Ovary (tissue), 9 donors: ENCODE data around the gene CC2D2A. TPM values are rescaled to one million over a fixed set of nuclear protein-coding genes. Genes with fewer than 3 reads are reported as not detected.

Experiments used
- DNase-seq, 5 donors: peaks; one replicate each; pipeline ENCODE4 v3.0.0-alpha.2; 2019 to 2020
- H3K27ac ChIP-seq, 2 donors: fragments of 200-600 bp; one replicate each; pipeline versions ENCODE4 v1.5.1 to v1.8.0; 2019 to 2022
- H3K27me3 ChIP-seq: fragments of 200-600 bp; one replicate; pipeline ENCODE4 v1.8.0; 2022
- H3K36me3 ChIP-seq: fragments of 200-600 bp; sonication (generic); one replicate; pipeline ENCODE4 v1.5.1; 2019
- H3K4me1 ChIP-seq: one replicate; pipeline ENCODE4 v1.8.1; 2013; ENCODE audit warnings: mild to moderate bottlenecking, moderate library complexity; ENCODE audit not compliant: insufficient read depth
- H3K4me3 ChIP-seq: fragments of 200-600 bp; sonication (generic); one replicate; pipeline ENCODE4 v1.5.1; 2017
- H3K9me3 ChIP-seq, 2 donors: fragments of 200-600 bp in 1 of 2; sonication (generic) in 1 of 2; one replicate each; pipeline versions ENCODE4 v1.5.1 to v1.8.1; 2013 to 2019; ENCODE audit warnings: mild to moderate bottlenecking in 1 of 2, moderate library complexity in 1 of 2
- EP300 ChIP-seq: sonication (generic); formaldehyde crosslinking; IDR thresholded peaks from one replicate; pipeline ENCODE4 v1.6.1; 2017; ENCODE audit warnings: antibody characterized with exemption
- POLR2A ChIP-seq: fragments of 450-650 bp; IDR thresholded peaks from one replicate; pipeline ENCODE4 v1.6.1; 2017; ENCODE audit warnings: antibody characterized with exemption, mild to moderate bottlenecking, moderate library complexity
- whole genome bisulfite sequencing, 3 donors: extraction: QIAGEN DNeasy Blood & Tissue Kit in 1 of 3; methylation state at CpG; one replicate each; pipeline versions ENCODE4 v1.1.5 to v1.1.7; 2013 to 2017; 5-methylcytosine and 5-hydroxymethylcytosine counted together
- intact Hi-C, 4 donors: fragments of 100-400 bp; cut with DNase I; formaldehyde crosslinking; loops; one replicate each; pipeline versions ENCODE4 v1.11.0 to v1.15.1; 2022 to 2023
- polyA plus RNA-seq, 2 donors: library from polyadenylated mRNA; stranded (reverse); fragments of 200-250 nt in 1 of 2; fragments of 350-450 nt in 1 of 2; fragmentation: Illumina TruSeq in 1 of 2; extraction: RNeasy Lipid Tissue Mini Kit (QIAGEN cat#74804) in 1 of 2; gene quantifications; one replicate each; pipeline ENCODE4 v1.2.3, GENCODE V29; 2013 to 2014
- total RNA-seq, 7 donors: library from RNA; depleted of rRNA in 2 of 7; stranded (reverse); fragments of >200 nt in 2 of 7; fragmentation: NEBNext Ultra II Directional in 3 of 7; extraction: Animal tissue kit (Norgen Biotek cat#: 25700) in 3 of 7; gene quantifications; one replicate each; pipeline versions ENCODE4 v1.1.0 to v1.2.4, GENCODE V29; 2016 to 2023
- TF ChIP-seq, protein P1 (sequence below), 3 donors: fragments of 450-650 bp in 2 of 3; fragments of 200-600 bp in 1 of 3; IDR thresholded peaks; one replicate each; pipeline versions ENCODE4 v1.5.1 to v1.8.0; 2016 to 2022; ENCODE audit warnings: antibody characterized with exemption in 3 of 3, mild to moderate bottlenecking in 1 of 3
- donor health status: DM: no; HTN: no; CAD: no; lungs with moderate emphysema.
- donor health status: DM: no; HTN: no; CAD: no.
- donor health status: Bipolar disorder and iron deficiency.
- donor health status: DM: yes; HTN: yes; CAD: no.
- donor health status: DM: no; HTN: no; CAD: no.
- donor health status: DM: yes; HTN: yes; CAD: no.

CC2D2A gene
- total and polyA plus RNA-seq, 9 donors, result 9.4 to 53.9 (median 17.5) TPM

DNA sequence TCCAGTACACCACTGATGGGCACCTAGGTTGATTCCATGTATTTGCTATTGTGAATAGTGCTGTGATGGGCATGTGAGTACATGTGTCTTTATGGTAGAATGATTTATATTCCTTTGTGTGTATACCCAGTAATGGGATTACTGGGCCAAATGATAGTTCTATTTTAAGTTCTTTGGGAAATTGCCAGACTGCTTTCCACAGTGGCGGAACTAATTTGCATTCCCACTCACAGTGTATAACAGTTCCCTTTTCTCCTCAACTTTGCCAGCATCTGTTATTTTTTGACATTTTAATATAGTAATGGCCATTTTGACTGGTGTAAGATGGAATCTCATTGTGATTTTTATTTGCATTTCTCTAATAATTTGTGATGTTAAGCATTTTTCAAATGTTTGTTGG is 25.9 kb downstream of the CC2D2A start:
- intact Hi-C loops, result no loop called here
- Histone ChIP-seq H3K4me3 (no peak overlapping the region), H3K27me3 (no peaks in the 10 kb centered on the region), H3K9me3 (no peaks in the 10 kb centered on the region), H3K27ac (no peak overlapping the region), H3K36me3 (no peaks in the 10 kb centered on the region), H3K4me1 (no peaks in the 10 kb centered on the region)
- no peak for DNase-seq
- TF ChIP-seq POLR2A (no peak), EP300 (no peak)
- TF ChIP-seq, protein P1, sequence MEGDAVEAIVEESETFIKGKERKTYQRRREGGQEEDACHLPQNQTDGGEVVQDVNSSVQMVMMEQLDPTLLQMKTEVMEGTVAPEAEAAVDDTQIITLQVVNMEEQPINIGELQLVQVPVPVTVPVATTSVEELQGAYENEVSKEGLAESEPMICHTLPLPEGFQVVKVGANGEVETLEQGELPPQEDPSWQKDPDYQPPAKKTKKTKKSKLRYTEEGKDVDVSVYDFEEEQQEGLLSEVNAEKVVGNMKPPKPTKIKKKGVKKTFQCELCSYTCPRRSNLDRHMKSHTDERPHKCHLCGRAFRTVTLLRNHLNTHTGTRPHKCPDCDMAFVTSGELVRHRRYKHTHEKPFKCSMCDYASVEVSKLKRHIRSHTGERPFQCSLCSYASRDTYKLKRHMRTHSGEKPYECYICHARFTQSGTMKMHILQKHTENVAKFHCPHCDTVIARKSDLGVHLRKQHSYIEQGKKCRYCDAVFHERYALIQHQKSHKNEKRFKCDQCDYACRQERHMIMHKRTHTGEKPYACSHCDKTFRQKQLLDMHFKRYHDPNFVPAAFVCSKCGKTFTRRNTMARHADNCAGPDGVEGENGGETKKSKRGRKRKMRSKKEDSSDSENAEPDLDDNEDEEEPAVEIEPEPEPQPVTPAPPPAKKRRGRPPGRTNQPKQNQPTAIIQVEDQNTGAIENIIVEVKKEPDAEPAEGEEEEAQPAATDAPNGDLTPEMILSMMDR (IDR thresholded peaks at IDR 0.05), result no peak
- WGBS, 3 donors, result 70 to 90% (median 83%) methylated on average over 1 of the region's 1 CpG

DNA sequence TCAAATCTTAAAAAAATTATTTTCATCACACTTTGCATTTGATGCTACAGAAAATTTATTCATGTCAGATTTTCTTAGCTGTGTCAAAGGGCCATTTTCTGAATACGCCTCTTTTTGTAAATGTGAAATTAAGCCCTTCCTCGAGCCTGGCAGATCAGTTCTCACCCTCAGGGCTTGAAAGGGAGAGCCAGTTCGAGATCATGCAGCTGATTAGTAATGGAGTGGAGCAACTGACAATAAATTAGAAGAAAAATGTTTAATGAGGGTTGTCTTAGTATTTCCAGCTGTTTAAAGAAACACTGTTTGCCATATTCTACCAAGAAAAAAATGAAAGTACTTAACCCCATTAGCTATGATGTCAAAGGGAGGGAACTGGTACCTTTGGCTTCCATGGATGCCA is 28.7 kb downstream of the CC2D2A start:
- 80 to 83% (median 82%) methylated on average over 3 of the region's 3 CpGs for WGBS, 3 donors
- H3K36me3 ChIP-seq, result no peaks in the 10 kb centered on the region
- no peaks in the 10 kb centered on the region for H3K4me1 ChIP-seq

DNA sequence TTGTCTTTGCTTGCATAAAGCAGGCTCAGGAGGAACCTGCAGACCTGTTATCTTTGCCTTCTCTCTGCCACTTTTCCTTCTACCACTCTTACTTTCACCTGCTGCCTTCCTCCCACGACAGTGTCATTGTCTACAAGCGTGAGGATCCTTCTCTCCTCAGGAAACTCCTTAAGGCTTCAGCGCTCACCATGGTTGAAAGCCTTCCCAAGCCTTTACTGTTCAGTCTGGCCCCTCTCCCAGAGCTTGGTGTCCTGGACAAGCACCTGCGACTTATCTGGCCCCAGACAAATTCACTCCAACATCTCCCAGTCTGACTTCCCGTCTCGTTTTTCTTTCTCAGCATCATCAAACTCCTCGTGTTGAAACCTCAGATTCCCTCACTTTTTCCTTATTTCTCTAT is 31.0 kb downstream of the CC2D2A start:
- H3K36me3 ChIP-seq, result no peaks in the 10 kb centered on the region
- intact Hi-C loops, result no loop called here
- H3K4me3 ChIP-seq, result no peak overlapping the region
- WGBS, 3 donors, result 89 to 93% (median 92%) methylated on average over 7 of the region's 7 CpGs
- H3K27me3 ChIP-seq, result no peaks in the 10 kb centered on the region
- TF ChIP-seq POLR2A, result no peak
- TF ChIP-seq EP300, result no peak
- TF ChIP-seq, protein P1 (IDR thresholded peaks at IDR 0.05), result no peak
- H3K27ac ChIP-seq, result no peak overlapping the region
- DNase-seq, result no peak
- H3K4me1 ChIP-seq, result no peaks in the 10 kb centered on the region
- no peaks in the 10 kb centered on the region for H3K9me3 ChIP-seq

More for the DNA sequence above, 28.7 kb downstream of the CC2D2A start:
- H3K27me3 ChIP-seq, result no peaks in the 10 kb centered on the region
- H3K27ac ChIP-seq, result no peak overlapping the region
- no peak for DNase-seq
- no peak overlapping the region for H3K4me3 ChIP-seq
- intact Hi-C loops, result no loop called here
- TF ChIP-seq EP300 (no peak), POLR2A (no peak)
- TF ChIP-seq, protein P1 (IDR thresholded peaks at IDR 0.05), result no peak
- no peaks in the 10 kb centered on the region for H3K9me3 ChIP-seq

DNA sequence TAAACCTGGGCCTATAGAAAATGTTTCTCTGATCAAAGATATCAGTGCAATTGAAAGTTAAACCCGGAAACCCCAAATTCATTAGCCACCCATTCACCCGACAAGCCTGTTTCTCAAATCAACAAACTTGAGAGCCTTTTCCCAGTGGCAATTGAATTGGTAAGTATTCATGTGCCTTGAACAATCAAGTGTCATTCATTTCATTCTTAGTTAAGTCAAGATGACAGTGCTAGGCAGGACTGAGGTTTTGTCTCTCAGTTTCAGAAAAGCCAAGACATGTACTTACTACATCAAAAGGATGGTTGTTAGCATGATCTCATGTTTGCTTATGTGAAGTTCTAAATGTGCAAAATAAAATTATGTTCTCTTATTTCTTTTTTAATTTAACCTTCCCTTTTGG is 32.3 kb downstream of the CC2D2A start:
- 88 to 97% (median 96%) methylated on average over 2 of the region's 2 CpGs for WGBS, 3 donors
- intact Hi-C loops, result no loop called here
- Histone ChIP-seq H3K4me1 (no peaks in the 10 kb centered on the region), H3K9me3 (no peaks in the 10 kb centered on the region), H3K4me3 (no peak overlapping the region), H3K27me3 (no peaks in the 10 kb centered on the region), H3K36me3 (no peaks in the 10 kb centered on the region), H3K27ac (no peak overlapping the region)
- TF ChIP-seq EP300 (no peak), POLR2A (no peak)
- TF ChIP-seq, protein P1 (IDR thresholded peaks at IDR 0.05), result no peak
- no peak for DNase-seq
